ENCODE results near the gene ASTL.

The ASTL gene

GRCh38 chr2:96119389-96119751, 18.9 kb downstream of the ASTL start:
- peaks cover 37% of the 10 kb centered on the region for H3K27me3 ChIP-seq (replicated peaks)
- H3K27ac ChIP-seq: no peak overlapping the region
- no peak for TF ChIP-seq CTCF (IDR thresholded peaks at IDR 0.05; ENCODE audit: low read depth, low read length, missing control alignments)
- in situ Hi-C loops (cut with HindIII; ENCODE audit: low pct_ligation_motif_present, low sequenced_read_pairs): no loop called here
- H3K36me3 ChIP-seq (replicated peaks): no peaks in the 10 kb centered on the region
- H3K4me3 ChIP-seq (ENCODE audit: low read depth, low read length): no peak overlapping the region
- no peak for DNase-seq

GRCh38 chr2:96118698-96119388, 19.5 kb downstream of the ASTL start:
- no peak for DNase-seq
- H3K27me3 ChIP-seq (replicated peaks): peaks cover 37% of the 10 kb centered on the region

GRCh38 chr2:96117701-96118588, 20.4 kb downstream of the ASTL start:
- no peak overlapping the region for H3K27ac ChIP-seq
- TF ChIP-seq CTCF (IDR thresholded peaks at IDR 0.05; ENCODE audit: low read depth, low read length, missing control alignments): peak; percentile 0
- no peaks in the 10 kb centered on the region for H3K36me3 ChIP-seq (replicated peaks)
- in situ Hi-C loops (cut with HindIII; ENCODE audit: low pct_ligation_motif_present, low sequenced_read_pairs): no loop called here
- peaks cover 37% of the 10 kb centered on the region for H3K27me3 ChIP-seq (replicated peaks)
- no peak for DNase-seq
- H3K4me3 ChIP-seq (ENCODE audit: low read depth, low read length): no peak overlapping the region

More at GRCh38 chr2:96118698-96119388, 19.5 kb downstream of the ASTL start:
- TF ChIP-seq CTCF (IDR thresholded peaks at IDR 0.05; ENCODE audit: low read depth, low read length, missing control alignments): no peak
- no peaks in the 10 kb centered on the region for H3K36me3 ChIP-seq (replicated peaks)
- no peak overlapping the region for H3K27ac ChIP-seq
- no peak overlapping the region for H3K4me3 ChIP-seq (ENCODE audit: low read depth, low read length)
- in situ Hi-C loops (cut with HindIII; ENCODE audit: low pct_ligation_motif_present, low sequenced_read_pairs): no loop called here

- Histone ChIP-seq H3K36me3 (replicated peaks) (no peaks in the 10 kb centered on the region), H3K27me3 (replicated peaks) (peaks cover 37% of the 10 kb centered on the region), H3K27ac (no peak overlapping the region), H3K4me3 (ENCODE audit: low read depth, low read length) (peak overlapping the region; percentile 20)
- peak; percentile 47 for TF ChIP-seq CTCF (IDR thresholded peaks at IDR 0.05; ENCODE audit: low read depth, low read length, missing control alignments)
- no peak for DNase-seq
- in situ Hi-C loops (cut with HindIII; ENCODE audit: low pct_ligation_motif_present, low sequenced_read_pairs): no loop called here
Observed at GRCh38 chr2:96116879-96117533, 21.3 kb downstream of the ASTL start.

GRCh38 chr2:96116424-96116878, 21.9 kb downstream of the ASTL start, which contains the start of gene ADRA2B:
Gene ADRA2B (minus strand): TSS chr2:96116571. CDS start chr2:96116149, 422 bp downstream.
- Histone ChIP-seq H3K27me3 (replicated peaks) (peaks cover 37% of the 10 kb centered on the region), H3K36me3 (replicated peaks) (no peaks in the 10 kb centered on the region), H3K27ac (no peak within 1 kb of the TSS), H3K4me3 (ENCODE audit: low read depth, low read length) (peak within 1 kb of the TSS; percentile 20)
- no peak for DNase-seq
- TF ChIP-seq CTCF (IDR thresholded peaks at IDR 0.05; ENCODE audit: low read depth, low read length, missing control alignments): no peak
- in situ Hi-C loops (cut with HindIII; ENCODE audit: low pct_ligation_motif_present, low sequenced_read_pairs): no loop called here
